GM06990 (cell line): ENCODE data around the gene RABGEF1.
"Not testable (repeated sequence)": the region's sequence is repeated elsewhere in the genome, so short reads cannot be mapped to it uniquely, and the experiment has no call there.

Experiments
- DNase-seq: peaks from one replicate; pipeline ENCODE4 v3.0.0-alpha.2; 2011; ENCODE audit not compliant: insufficient read length; ENCODE audit errors: extremely low read depth
- H3K27me3 ChIP-seq: replicated peaks from 2 replicates; pipeline ENCODE4 v1.6.0; 2011; ENCODE audit warnings: low read length; ENCODE audit not compliant: control insufficient read depth, insufficient read depth
- H3K36me3 ChIP-seq: 2 replicates; pipeline ENCODE4 v1.5.1; 2011; ENCODE audit warnings: low read length; ENCODE audit not compliant: control insufficient read depth, insufficient read depth
- H3K4me3 ChIP-seq: replicated peaks from 2 replicates; pipeline ENCODE4 v1.5.1; 2011; ENCODE audit warnings: low read depth, mild to moderate bottlenecking, control low read depth, low read length
- TF ChIP-seq, protein P1 (sequence below): IDR thresholded peaks from 2 replicates; pipeline ENCODE4 v1.5.1; 2011; ENCODE audit warnings: low read length, control low read depth, mild to moderate bottlenecking, inconsistent platforms; ENCODE audit not compliant: insufficient read depth, poor library complexity, severe bottlenecking

RABGEF1 gene

DNA sequence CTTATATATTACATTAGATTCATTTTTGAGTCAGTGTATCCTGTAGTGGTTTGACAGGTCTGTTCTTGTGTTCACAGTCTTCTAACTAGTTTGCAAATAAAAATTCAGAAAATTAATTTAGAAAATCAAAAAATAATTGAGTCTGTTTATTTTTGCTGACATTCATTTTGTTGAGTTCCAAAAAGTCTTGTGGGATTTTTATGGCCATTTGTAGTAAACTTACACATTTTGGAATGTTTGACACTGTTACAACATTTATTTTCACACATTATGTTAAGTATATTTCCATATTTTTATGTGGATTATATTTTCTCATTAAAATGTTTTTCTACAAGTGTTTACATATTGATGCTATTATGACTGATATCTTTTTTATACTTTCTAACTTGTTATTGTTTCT lies 16.4 kb downstream of the RABGEF1 start:
- no peak for DNase-seq
- Histone ChIP-seq H3K27me3 (no peaks in the 10 kb centered on the region), H3K36me3 (no peaks in the 10 kb centered on the region; the same call in 1 of the 2 replicates), H3K4me3 (no peak overlapping the region)
- TF ChIP-seq, protein P1, sequence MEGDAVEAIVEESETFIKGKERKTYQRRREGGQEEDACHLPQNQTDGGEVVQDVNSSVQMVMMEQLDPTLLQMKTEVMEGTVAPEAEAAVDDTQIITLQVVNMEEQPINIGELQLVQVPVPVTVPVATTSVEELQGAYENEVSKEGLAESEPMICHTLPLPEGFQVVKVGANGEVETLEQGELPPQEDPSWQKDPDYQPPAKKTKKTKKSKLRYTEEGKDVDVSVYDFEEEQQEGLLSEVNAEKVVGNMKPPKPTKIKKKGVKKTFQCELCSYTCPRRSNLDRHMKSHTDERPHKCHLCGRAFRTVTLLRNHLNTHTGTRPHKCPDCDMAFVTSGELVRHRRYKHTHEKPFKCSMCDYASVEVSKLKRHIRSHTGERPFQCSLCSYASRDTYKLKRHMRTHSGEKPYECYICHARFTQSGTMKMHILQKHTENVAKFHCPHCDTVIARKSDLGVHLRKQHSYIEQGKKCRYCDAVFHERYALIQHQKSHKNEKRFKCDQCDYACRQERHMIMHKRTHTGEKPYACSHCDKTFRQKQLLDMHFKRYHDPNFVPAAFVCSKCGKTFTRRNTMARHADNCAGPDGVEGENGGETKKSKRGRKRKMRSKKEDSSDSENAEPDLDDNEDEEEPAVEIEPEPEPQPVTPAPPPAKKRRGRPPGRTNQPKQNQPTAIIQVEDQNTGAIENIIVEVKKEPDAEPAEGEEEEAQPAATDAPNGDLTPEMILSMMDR: no peak

- TF ChIP-seq, protein P1: no peak
- Histone ChIP-seq H3K4me3 (no peak overlapping the region), H3K36me3 (no peaks in the 10 kb centered on the region; the same call in 1 of the 2 replicates), H3K27me3 (no peaks in the 10 kb centered on the region)
- DNase-seq: no peak
These were observed 17.4 kb downstream of the RABGEF1 start for GRCh38 chr7:66757939-66758338.

- TF ChIP-seq, protein P1: no peak
- Histone ChIP-seq H3K36me3 (no peaks in the 10 kb centered on the region; the same call in 1 of the 2 replicates), H3K4me3 (no peak overlapping the region), H3K27me3 (no peaks in the 10 kb centered on the region)
- DNase-seq: no peak
These were observed 18.6 kb downstream of the RABGEF1 start for GRCh38 chr7:66758950-66759628.

- not testable (repeated sequence) for H3K4me3 ChIP-seq, H3K36me3 ChIP-seq, H3K27me3 ChIP-seq, DNase-seq
These were observed 22.6 kb downstream of the RABGEF1 start for GRCh38 chr7:66763183-66763582.

DNA sequence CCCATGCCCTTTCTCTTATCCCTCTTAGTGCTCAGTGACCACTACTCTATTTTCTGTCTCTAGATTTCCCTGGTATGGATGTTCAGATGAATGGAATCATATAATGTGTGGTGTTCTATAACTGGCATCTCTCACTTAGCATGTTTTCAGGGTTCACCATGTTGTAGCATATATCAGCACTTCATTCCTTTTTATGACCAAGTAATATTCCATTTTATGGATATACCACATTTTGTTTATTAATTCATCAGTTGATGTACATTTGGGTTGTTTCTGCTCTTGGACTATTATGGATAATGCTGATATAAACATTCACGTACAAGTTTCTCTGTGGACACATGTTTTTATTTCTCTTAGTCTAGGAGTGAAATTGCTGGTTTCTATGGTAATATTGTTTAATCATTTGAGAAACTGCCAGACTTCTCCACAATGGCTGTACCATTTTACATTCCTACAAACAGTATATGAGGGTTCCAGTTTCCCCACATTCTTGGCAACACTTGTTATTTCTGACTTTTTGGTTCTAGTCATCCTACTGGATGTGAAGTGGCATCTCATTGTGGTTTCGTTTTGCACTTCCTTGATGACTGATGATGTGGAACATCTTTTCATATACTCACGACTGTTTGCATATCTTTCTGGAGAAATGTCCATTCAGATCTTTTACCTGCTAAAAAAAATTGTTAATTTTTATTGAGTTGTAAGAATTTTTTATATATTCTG lies 23.3 kb downstream of the RABGEF1 start:
- not testable (repeated sequence) for H3K4me3 ChIP-seq, H3K27me3 ChIP-seq, DNase-seq, H3K36me3 ChIP-seq

DNA sequence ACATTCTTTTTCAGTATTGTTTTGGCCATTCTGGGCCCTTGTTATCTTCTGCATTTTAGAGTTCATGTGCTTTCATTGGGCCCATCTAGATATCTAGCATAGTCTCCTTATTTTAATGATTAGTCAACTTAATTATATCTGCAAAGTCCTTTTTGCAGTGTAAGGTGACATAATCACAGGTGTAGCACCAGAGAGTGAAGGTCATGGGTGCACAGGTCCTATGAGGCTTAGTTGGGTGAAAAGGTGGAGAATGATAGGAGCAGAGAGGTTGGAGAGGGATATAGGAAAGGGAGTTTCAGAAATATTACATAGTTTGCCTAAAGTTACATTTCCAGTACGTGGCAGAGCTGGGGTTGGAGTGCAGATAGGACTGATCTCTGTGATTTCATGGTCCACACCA lies 24.4 kb downstream of the RABGEF1 start:
- H3K27me3 ChIP-seq, H3K4me3 ChIP-seq, DNase-seq: not testable (repeated sequence)

DNA sequence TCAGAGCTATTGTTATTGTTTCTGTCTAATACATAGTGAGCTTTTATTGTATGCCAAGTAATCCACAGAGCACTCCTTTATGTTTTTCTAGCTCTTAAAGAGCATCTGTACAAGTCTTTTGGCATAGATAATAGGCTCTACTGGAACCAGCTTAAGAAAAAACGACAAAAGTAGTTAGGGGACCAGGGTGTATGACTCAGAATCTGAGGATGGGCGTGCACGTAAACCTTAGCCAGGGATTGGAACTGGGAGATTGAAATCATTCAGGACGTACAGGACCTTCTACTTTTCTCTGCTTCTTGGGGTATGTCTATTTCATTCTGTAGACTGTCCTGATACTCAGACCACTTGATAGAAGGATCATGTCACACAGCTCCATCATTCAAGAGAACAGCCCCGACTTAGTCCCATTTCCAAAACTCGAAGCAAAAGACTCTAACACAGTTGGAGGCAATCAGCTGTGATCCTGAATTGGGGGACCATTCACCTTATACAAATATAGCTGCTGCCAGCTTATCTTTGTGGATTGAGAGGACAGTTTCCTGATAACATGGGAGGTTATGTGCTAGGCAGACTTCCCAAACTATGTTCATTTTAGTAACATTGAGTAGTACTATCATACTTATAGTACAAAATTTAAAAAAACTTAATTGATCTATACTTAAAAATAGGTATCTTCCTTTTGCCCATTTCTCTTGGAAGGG lies 24.9 kb downstream of the RABGEF1 start:
- H3K4me3 ChIP-seq, DNase-seq, H3K36me3 ChIP-seq, H3K27me3 ChIP-seq: not testable (repeated sequence)

More for the DNA sequence above, 24.4 kb downstream of the RABGEF1 start:
- H3K36me3 ChIP-seq: not testable (repeated sequence)
